HG02642 (cell line): Measurements from ENCODE around the gene CDC42BPG.

Experiments
- ATAC-seq: cut with Tn5 transposase; IDR thresholded peaks from one replicate; pipeline ENCODE4 v1.9.1; 2021; ENCODE audit warnings: mild to moderate bottlenecking; ENCODE audit not compliant: unreplicated experiment, poor library complexity

Gene CDC42BPG

DNA sequence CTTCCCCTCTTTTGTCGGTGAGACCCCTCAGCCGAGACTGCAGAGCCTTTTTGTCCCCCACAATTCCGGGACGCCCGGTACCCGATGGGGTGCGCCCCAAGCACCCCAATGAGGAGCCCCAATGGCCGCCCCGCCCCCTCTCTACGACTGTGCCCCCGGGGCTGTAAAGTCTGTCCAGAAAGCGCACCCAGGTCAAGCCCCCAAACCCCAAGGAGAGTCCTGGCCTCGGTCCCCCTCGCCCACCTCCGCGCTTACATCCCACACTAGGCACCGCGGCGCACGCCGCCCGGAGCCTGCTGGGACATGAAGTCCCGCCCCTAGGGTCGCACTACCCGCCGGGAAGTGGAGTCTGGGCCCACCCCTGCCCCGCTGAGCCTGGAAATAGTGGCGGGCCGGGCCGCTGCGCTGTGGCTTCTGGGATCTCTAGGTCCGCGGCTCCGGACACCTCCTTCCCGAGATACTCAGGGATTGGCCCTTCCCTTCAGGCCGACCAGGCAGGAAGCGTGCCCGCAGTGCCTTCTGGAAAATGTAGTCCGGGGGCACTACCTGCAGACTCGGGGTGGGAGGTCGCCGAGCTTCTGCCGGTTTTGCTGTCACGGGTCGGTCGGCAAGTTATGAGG lies 34.1 kb downstream of the CDC42BPG start, which contains the start of gene MEN1:
TSS of gene MEN1 (minus strand) at position 281 of the 620 bp plus-strand sequence. CDS start 442 bp downstream, outside the sequence.
- ATAC-seq = peak; percentile 76

DNA sequence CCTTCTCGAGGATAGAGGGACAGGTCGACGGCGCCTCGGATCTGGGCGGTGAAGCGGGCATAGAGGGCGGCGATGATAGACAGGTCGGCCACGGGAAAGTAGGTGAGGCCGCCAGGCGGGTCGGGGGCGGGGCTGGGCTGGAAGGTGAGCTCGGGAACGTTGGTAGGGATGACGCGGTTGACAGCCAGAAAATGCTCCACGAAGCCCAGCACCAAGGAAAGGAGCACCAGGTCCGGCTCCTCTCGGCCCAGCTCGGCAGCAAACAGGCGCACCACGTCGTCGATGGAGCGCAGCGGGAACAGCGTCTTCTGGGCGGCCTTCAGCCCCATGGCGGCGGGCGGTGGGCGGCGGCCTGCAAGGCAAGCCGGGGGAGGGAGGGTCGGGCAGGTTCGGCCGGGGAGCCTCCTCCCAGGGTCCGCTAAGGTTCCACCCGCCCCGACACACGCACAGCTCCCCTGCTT lies 34.6 kb downstream of the CDC42BPG start:
- peak; percentile 3 for ATAC-seq

DNA sequence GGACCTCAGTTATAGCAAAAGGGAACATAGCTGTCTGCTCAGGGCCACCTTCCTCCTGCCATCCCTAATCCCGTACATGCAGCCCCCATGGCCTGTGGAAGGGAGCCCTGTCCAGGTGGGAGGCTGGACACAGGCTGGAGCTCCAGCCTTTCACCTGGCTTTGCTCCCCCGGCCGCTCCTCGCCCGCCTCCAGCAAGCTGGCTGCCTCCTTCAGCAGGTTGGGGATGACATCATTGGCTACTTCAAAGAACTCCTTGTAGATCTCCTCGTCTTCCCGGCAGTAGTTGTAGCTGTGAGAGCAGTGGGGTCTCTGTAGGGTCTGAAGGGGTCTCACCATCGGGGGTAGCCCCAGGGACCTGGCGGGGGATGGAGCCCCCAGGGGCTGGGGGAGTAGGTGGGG lies 39.0 kb downstream of the CDC42BPG start:
- ATAC-seq = no peak

DNA sequence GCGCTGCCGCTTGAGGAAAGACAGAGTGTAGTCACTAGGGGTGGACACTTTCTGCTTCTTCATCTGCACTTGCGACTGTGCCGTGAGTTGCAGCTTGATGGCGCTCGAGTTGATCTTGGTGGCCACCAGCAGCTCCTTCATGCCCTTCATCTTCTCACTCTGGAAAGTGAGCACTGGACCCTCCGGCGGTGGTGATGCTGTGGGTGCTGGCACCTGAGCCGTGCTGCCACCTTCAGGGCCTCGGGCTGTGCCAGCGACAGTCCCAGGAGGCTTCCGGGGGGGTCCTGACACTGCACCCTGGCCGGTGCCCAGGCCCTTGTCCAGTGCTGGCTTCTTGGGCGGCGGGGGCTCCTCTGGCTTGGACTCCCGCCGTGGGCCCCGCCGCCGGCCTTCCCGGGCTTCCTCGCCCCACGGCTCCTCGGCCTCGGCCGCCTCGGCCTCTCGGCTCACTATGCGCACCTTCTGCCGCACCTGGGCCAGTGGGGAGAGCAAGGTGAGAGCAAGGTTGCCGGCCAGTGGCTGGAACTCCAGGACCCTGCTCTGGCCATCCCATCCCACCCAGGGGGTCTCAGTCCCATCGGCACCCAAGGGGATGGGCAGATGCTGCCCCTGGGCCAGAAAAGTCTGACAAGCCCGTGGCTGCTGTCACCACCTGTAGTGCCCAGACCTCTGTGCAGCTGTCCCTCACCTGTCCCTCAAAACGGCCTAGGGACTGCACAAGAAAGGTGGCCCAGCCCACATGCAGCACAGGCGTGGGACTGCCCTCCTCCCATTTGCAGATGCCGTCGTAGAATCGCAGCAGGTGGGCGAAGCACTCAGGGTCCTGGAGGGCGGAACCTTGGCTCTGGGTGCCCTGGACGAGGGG lies 39.9 kb downstream of the CDC42BPG start:
- ATAC-seq = no peak

DNA sequence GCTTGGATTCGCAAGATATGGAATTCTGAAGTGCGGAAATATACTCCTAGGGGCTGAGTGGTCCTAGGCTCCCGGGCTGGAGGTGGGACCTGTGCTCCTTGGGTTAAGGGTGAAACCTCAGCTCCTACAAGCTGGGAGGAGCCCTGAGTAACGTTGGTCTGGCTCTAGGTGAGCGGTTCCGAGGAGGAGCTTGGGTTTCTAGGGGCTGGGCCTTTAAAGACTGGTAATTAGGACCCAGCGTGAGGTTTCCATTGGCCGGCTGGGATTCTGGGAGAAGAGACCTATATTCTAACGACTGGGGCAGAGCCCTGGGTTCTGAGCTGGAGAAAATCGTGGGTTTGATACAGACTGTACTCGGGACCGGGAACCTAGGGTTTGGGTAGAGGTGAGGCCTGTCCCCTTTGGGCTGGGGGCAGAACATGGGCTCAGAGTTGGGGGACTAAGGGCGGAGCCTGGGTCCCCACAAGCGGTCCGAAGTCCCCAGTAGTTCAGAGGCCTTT lies 40.6 kb downstream of the CDC42BPG start:
- ATAC-seq = no peak

DNA sequence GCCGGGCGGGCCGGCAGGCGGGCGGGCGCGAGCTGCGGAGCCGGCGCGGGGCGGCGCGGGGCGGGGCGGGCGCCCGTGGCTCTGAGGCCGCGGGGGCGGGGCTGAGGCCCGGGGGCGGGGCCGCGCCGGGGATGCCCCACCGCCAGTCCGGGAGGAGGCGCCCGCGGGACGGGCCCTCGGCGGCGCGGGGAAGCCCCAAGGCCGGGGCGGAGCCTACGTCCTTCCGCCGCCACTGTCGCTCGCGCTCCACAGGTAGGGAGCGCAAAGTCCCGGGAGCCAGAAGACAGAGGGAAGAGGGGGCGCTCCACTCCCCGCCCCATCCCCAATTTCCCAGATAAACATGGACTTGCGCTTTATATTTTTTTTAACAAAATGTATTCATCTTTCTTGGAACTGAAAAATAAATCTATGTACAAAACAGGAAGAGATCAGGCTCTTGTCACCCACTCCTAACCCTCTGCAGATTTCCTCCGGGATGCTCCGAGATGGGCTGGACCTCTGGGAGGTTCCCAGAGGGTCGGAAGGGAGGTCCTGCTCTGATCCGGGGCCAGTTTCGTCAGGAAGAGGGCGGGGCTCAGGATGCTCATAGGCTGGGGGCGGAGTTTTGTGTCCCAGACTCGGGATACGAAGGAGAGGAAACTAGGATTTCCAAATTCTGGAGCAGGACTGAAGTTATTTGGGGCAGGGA lies 41.2 kb downstream of the CDC42BPG start, which contains the start of gene MAP4K2:
TSS of gene MAP4K2 (minus strand) at position 57 of the 688 bp plus-strand sequence. CDS start 65 bp downstream, outside the sequence.
- peak; percentile 73 for ATAC-seq

DNA sequence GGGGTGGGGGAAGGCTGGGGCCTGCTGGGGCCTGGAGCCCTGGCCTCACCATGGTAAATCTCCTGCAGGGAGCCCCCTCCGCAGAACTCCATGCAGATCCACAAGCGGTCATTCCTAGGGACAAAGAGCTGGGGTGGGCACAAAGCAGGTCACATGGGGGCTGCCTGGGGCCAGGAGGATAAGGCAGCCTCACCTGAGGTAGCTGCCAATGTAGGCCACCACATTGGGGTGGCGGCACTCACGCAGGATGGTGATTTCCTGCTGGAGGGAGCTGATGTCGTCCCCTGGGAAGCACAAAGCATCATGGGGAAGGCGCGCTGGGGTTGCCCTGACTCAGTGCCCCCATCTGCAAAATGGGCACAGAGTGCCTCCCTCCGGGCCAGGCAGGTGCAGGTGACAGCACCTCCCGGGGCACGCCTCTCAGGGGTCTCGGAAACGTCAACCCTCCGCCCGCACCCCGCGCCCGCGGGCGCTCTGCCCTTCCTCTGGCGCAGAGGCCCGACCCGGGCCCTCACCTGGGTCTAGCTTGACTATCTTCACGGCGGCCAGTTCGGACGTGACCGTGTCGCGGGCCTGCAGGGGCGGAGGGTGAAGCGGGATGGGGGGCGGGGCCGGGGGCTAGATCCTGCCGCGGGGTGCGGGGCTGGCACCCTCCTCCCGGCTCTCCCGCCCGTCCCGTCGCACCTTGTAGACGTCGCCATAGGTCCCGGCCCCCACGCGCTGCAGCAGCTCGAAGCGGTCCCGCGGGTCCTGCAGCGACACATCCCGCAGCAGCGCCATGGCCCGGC lies 41.9 kb downstream of the CDC42BPG start:
- ATAC-seq = peak; percentile 19

DNA sequence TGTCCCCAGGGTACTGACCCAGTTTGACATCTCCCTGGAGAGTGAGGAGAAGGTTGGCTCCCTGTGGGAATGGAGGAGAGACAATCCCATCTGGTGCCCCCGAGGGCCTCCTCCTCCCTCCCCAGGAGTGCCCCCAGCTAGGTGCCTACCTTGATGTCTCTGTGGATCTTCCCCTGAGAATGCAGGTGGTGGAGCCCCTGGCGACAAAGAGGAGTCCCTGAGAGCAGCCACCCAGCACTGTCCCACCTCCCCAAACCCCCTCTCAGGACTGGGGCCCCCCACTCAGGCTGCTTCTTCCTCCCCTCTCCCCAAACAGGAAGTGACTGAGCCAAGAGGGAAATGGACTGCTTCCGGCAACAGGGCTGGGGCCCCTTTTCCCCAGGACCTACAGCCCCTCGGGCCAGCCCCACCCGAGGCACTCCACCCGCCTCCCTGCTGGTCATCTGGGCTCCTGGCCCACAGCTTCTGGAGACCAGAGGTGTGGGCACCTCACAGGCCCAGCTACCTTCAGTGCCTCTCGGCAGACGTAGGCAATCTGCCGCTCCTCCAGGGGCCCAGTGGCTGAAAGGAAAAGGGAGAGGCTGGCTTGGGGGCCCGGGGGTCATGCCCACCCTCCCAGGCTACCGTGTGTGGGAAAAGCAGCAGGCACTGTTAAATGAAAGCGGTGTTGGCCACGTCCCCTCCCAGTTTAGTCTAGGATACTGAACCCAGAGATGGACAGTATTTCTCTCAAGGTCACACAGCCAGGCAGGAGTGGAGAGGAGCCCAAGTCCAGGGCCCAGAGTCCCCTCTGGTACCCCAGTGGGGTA lies 42.7 kb downstream of the CDC42BPG start:
- no peak for ATAC-seq

DNA sequence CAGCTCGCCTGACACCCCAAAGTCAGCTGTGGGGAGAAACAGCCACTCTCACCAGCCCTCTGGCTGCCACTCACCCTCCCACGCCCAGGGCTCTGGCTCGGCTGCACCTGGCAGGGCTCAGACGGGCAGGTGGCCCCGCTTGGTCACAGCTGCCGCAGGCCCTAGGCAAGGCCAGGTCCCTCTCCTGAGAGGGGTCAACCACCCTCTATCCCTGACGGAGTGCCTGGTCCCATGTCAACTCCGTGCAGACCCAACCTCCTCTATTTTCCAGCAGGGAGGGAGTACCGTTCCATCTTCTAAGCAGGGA lies 43.3 kb downstream of the CDC42BPG start:
- no peak for ATAC-seq

DNA sequence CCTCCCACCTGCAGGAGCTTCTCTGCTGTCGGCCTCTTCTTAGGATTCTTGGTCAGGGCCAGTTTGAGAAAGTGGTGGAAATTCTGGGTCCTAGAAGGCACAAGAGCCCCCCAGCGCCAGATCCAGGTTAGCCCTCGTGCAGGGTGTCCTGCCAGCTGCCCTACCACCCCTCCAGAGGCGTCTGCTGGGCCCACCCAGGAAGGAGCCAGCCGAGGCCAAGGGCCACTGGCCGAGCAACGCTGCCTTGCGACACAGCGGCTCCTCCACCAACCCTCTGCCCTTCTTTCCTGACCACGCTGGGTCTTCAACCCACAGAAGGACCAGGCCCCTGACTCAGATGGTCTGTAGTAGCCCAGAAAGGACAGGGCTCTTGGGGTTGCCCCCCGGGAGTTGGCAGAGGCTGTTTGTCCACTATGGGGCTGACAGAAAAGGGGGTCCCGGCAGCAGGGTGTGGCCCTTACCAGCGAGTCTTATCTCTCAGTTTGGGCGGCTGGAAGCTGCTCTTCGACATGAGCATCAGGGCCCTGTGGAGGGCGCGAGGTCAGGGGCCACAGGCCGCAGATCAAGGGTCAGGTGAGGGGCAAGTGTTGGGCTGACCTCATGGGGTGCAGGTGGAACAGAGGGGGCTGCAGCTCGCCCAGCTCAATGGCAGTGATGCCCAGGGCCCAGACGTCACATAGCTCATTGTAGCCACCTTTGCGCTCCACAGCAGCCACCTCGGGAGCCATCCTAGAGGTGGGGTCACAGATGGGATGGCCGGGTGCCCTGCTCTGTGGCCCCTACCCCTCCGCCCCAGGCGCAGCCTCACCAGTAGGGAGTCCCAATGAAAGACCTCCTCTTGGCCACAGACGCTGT lies 43.9 kb downstream of the CDC42BPG start:
- ATAC-seq = no peak

DNA sequence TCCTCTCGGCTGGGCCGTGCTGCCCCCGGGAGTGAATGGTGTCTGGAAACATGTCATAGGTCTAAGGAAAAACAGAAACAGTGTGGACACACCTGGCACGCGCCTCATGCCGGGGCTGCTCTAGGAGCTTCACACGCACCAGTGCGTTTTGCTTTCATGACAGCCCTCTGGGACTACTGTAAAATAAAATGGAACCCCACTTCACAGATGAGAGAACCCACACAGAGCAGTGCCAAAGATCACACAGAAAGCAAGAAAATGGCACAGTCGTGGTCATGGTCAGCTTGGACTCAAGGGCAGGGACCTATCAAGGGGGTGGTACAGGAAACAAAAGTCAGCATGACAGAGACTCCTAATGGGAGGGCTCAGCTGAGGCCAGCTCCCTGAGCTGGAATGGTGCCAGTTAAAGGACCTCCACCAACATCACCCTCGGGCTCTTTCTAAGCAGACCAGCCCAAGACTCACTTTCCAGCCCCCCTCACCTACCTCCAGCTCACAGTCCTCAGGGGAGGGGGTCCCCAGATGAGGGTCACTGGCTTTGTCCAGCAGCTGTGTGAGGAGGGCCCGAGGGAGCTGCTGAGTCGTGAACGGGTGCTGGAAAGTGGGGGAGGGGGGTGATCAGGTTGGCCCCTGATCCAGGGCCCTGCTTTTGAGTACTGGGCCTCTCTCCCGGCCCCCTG lies 44.7 kb downstream of the CDC42BPG start:
- ATAC-seq = no peak

DNA sequence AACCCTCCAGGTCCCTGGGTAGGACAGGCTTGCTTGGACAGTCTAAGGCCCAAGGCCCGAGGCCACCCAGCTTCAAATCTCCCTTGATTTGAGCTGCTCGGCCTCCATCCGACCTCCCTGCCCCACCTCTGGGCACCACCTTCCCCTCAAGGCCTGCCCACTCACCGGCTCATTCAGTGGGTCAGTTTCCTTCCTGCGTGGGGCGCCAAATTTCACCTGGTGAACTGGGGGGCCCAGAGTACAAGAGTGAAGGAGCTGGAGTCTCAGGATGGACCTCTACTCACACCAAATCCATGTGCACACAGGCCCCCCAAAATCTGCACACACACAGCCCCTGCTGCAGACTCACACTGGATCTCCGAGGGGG lies 45.2 kb downstream of the CDC42BPG start:
- no peak for ATAC-seq

DNA sequence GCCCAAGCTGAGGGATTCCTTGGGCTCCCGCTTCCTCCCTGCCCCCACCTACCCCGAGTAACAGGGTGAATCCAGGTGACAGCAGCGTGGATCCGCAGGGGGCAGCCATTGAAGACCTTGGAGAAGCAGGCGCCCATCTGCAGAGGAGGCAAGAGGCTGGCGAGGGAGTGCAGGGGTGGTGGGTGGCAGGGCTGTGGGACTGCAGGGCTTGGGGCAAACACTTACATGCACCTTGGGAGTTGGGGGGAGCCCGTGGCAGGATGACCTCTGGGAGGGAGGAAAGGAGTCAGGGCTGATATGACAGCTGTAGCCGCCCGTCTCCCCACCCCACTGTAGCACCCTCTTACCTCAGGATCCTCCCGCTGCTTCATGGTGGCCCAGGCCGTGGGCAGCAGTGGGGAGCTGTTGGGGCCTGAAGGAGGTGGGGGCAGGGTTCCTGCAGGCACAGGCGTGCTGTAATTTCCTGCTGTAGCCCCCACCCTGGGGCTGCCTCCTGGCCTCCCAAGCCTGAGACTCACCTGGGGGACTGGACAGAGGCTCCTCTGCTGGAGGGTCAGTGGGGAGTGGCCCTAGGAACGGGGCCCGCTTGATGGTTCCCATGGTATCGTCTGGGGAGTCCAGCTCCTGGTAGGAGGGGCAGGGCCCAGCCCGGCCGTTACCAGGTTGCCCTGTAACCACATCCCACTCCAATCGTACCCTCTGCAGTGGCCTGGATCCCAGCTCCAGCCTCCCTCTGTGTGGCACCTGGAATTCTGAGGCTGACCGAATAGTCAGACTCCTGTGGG lies 47.5 kb downstream of the CDC42BPG start:
- ATAC-seq = no peak

DNA sequence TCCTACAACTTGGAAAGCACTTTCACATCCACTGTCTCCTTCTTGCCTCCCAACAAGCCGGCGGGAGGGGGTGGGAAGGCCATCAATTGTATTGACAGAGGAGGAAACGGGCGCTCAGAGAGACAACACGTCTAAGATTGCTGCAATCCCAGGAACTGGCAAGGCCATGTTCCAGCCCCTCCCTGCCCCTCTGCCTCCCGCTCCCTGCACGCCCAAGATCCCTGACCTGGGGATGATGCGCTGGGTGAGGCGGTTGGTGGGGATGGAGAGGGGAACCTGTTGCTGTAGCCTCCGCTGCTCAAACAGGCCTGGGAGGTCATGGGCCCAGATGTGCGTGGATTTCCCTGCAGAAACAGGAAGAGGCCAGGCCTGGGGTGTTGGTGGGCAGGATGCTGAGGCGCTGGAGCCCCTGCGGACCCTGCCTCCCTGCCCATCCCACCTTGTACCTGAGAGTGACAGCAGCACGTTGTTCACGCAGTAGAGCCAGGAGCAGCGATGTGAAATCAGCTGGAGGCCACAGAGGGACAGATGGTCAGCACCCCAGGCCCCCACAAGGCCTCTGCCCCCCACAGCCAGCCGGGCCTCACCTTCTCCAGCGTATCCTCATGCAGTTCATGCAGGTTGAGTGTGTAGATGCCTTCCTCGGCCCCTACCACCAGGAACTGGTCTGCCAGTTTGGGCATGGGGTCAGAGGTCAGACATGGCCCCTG lies 48.3 kb downstream of the CDC42BPG start:
- ATAC-seq = no peak

DNA sequence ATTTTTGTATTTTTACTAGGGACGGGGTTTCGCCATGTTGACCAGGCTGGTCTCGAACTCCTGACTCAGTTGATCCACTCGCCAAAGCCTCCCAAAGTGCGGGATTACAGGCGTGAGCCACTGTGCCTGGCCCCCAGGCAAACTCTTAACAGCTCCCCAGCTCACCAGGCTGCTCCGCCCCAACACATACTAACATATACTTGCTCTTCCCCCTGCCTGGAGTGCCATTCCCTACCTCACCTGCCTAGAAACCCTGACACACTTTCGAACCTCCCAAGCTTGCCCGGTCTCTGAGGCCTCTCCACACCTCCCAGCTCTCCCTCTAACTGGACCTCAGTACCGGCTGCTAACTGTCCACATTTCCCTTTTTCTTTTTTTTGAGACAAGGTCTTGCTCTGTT lies 49.9 kb downstream of the CDC42BPG start:
- no peak for ATAC-seq
